Stimulated activated CD8-positive, alpha-beta memory T cell treated with anti-CD3 and anti-CD28 coated beads, Interleukin-2, amount 100 ng/mL, for 48 hours (primary cell): Measurements from ENCODE around the gene CPZ.
"Not testable (repeated sequence)": the region's sequence is repeated elsewhere in the genome, so short reads cannot be mapped to it uniquely, and the experiment has no call there.

Experiments used
- DNase-seq, 2 donors: peaks; one replicate each; pipeline ENCODE4 v3.0.0-alpha.2; 2020; ENCODE audit warnings: low read depth in 2 of 2

CPZ gene

DNA sequence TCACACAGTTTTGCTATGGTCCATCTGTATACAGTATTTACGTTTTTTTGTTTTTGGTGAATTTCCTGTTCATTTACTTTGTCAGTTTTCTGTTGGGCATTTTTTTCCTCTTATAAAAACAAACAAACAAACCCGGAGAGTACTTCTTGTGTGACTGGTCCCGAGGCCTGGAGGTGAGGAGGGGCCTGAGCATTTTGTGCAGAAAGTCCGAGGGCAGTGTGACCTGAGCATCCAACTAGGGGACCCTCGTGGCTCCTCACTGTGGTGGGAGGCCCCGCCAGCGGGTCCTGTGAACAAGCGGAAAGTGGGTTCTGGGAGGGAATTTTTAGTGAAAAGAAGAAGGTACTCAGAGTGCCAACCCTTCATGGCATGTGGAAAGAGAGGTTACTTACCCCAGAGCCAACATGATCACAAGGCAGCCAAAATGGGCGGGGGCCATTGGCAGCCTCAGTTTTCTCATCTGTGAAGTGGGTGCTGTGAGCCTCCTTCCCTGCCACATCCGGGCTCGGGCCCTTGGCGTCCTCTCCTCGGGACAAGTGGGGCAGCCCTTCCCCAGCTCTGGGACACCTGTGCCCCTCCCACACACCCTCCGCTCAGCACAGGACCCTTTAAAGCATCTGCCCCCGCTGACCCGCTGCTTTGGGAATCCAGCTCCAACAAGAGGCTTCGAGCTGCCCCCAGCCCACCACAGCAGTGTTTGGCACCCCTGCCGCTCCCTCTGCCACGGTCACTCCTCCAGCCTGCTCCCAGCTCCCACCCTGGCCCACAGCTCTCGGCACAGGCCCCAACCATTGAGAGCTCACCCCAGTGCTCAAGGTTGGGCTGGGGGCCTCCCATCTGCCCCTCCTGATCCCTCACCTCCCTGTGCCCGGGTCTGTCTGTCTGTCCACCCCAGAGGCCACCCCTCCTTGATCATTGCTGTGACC is 35.2 kb upstream of the CPZ start:
- DNase-seq: no peak

DNA sequence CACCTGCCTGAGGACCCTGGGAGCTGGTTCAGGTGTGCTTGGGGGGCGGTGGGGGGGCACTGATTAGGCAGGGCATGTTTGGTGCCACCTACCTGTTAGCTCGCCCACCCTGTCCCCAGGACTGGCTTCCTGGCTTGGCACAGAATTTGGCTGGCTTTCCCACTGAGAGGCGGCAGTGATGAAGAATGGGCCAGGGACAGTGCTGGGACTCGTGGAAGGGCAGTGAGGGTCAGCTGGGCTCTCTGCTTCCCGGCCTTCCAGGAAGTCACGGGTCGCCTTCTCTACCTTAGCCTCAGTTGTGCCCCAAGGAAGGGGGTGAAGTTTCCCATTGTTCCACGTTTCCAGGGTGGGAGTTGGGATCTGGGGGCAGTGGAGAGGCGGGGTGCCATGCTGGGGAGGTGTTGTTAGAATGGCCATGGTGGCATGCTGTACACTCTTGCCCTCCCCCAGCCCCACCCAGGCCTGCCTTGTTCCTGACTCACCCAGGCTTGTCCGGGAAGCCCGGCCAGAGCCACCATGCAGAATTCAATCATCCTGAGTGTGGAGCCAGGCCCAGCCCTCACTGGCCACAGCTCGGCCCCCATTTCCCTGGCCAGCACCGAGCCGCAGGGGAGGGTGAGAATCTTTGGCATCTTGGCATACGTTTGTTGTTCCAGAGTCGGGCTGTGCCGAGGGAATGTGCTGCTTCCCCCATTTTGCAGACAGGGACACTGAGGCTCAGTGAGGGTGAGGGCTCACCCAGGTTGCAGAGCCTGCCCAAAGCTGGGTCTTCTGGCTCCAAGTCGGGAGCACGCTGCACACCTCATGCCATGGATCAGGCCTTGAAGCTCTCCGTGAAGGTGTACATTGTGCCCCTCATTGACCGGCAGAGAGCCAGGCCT is 34.2 kb upstream of the CPZ start:
- no peak for DNase-seq

GRCh38 chr4:8559011-8559410 is 33.6 kb upstream of the CPZ start:
- DNase-seq: no peak

GRCh38 chr4:8559524-8560264 is 32.9 kb upstream of the CPZ start:
- no peak for DNase-seq

DNA sequence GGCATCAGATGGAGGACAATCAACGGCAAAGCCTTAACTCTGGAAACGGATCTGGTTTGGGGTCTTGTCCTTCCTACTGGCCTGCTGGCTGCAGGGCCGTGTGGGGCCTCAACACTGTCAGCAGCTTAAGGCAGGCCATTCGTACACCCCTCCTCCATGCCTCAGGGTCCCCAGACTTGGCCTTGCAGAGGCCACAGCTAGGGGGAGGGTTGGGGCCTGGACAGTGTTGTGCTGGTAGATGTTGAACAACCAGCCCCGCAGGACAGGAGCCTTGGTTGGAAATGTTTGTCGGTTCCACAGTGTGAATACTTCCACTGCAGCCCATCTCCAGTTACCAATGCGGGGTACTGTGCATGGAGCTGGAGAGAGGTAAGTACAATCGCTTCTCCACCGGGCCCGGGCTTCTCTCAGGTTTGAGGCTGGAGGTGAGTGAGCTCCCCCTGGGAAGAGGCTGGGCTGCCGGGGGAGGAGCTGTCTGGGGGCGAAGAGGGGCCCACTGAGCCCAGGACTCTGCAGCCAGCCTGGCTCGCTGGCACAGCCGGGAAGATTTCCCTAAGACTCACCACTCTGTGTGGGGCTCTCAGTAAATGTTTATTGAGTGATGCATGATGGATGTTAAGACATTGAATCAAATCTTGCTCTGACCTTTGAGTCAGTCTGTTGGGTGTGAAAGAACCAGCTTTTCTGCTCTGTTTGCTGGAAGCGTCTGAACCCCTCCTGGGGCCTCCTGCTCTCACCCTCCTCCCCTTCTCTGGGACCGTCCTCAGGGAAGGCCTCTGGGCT is 32.1 kb upstream of the CPZ start:
- DNase-seq: no peak

DNA sequence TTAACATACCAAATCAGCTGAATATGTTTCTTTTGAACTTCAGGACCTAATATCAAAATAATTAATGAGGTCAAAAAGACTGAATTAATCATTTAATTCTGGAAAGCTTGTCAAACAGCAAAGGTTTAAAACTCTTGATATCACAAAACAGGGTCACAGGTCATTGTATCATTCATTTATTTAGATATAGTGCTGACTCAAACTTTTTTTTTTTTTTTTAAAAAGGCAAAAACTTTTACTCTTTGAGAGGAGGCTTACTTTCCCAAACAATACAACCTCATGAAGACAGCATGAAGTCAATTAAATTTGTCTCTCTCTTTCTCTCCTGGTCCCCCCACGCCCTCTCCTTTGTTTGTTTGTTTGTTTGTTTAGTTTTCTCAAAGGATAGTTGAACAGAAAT is 28.0 kb upstream of the CPZ start:
- no peak for DNase-seq

- no peak for DNase-seq
Measured at GRCh38 chr4:8568068-8568668, 24.4 kb upstream of the CPZ start.

DNA sequence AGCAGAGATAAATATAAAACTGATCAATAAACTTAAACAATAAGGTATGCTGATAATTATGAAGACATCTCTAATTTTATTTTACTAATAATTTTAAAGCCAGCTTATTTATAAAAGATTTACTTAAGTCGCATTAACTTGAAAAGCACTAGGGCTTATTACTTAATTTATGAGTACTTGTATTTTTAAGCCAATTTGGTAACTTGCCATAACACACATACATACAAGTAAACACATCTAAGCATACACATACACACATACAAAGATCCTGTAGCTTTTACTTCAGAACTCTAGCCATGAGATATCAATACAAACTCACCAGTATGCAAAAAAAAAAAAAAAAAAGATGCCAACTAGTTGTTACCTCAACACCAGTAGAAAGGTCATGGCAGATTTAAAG is 22.4 kb upstream of the CPZ start:
- no peak for DNase-seq

DNA sequence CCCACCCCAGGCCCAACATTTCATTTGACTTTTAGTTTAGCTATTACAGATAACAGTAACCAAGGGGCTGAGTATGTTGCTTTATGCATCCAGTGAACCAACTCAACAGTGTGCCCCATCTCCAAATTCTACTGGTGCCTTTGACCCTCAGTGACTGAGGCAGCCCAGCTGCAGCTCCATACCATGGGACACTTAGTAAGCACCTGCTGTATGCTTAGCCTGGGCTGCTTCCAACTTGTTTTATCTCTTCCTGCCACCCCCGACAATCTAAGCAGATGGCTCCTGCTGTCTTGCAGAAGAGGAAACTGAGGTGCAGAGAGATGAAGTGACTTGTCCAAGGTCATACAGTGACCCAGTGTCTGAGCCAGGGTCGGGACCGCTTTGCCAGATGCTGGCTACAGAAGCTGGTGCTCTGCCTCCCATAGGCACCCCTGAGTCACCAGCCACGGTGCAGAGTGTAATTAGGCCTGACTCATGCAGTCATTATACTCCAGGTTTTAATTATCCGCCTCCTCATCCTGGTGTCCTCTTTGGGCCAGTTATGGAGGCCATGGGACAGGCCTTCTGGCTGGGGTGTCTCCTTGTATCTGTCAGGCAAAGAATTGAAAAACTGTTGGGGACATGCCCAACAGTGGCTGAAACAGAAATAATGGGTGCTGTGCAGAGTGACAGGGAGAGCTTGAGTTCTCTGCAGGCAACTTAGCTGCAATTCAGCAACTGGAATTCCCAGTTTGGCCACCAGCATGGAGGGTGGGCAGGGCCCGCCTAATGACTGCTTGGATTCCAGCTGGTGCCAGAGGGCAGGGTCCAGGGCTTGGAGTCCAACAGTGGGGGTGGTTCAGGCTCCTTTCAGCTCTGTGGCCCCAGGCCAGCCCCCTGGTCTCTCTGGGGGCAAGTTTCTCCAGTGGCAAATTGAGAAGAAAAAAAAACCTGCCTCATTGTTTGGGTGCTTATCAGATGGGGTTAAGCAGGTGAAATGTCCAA is 20.6 kb upstream of the CPZ start:
- DNase-seq: no peak

DNA sequence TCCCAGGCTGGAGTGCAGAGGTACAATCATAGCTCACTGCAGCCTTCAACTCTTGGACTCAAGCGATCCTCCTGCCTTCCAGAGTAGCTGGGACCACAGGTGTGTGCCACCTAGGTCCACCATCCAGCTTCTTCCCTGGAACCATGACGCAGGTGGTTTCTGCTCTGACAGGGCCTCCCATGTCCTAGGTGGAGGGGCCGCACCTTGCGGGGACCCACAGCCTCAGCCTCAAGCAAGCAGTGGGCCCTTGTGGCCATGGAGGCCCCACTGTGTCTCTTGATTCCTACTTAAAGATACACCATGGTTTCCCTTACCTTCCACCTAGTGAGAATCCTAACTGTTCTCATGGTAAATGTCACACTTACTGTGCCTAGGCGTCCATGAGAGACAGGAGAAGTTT is 19.3 kb upstream of the CPZ start:
- DNase-seq: no peak

DNA sequence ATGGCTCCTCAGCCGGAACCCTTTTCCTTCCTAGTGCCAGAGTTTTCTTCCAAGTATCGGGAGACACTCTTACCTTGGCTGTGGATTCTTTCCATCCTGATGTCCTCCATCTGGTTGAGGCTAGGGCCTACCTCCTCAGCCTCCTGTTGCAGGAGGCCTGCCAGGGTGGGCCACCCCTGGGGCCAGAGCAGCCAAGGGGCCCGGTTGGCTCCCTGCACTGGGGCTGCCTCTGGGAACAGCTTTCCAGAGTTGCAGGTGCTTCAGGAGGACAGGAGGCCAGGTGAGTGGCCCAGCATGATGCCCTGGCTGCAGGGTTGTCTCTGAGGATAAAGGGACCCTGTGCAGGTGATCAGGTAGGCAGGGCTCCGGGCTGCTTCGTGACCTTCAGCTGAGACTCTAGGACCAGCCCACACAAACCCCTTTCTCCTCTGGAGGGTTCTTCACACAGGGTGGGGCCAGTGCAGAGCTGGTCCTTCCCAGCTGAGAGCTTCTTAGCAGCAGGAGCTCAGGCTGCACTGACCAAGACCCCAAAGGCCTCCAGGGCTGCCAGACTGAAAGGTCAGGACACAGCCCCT is 17.7 kb upstream of the CPZ start:
- DNase-seq: no peak

DNA sequence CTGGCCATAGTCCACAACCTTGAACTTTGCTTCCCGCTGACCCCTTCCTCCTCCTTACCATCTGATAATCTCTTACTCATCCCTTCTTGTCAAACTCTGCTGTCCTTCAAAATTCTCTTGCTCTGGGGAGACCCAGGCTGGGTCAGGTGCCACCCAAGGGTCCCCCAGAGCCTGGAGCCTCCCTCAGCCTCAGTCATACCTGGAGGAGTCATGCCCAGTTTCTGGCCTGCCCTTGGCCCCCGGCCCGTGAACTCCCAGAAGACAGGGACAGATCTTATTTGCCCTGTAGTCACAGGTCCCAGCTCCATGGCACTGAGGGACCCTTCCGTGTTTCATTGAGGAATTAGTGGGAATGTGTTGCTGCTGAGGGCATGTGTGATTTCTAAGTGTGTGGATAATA is 17.1 kb upstream of the CPZ start:
- no peak for DNase-seq

- not testable (repeated sequence) for DNase-seq
Measured at GRCh38 chr4:8576591-8576990, 16.0 kb upstream of the CPZ start.

DNA sequence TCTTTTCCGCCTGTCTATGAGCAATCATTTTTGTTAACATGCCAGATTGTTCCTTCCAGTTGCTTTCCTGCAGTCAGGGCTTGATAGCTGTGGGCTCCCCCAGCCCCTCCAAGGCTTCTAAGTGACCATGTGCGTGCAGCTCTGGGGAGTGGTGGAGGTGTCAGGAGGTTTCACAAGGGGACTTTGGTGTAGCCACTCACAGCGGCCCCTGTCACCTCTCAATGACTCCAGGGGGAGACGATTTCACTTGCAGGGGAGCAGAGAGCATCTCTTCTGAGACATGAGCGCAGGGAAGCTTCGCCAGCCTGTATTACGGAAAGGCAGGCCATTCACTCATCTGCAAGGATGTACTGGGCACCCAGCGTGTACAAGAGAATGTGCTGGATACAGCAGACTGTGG is 15.5 kb upstream of the CPZ start:
- no peak for DNase-seq

DNA sequence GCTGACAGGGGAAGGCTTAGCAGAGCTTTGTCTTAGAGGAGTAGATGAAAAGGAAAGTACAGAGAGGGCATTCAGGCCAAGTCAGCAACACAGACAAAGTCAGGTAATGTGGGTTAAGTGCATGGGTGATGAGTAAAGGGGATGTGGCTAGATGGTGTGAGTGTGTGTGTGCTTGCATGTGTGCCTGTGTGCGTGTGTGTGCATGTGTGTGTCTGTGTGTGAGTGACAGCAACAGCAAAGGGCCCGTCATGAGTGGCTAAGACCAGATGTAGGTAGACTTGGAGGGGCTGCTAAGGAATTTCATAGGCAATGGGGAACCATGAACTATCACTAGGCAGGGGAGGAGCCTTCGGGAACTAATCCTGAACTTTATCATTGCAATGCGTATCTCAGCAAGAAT is 14.6 kb upstream of the CPZ start:
- DNase-seq: no peak

DNA sequence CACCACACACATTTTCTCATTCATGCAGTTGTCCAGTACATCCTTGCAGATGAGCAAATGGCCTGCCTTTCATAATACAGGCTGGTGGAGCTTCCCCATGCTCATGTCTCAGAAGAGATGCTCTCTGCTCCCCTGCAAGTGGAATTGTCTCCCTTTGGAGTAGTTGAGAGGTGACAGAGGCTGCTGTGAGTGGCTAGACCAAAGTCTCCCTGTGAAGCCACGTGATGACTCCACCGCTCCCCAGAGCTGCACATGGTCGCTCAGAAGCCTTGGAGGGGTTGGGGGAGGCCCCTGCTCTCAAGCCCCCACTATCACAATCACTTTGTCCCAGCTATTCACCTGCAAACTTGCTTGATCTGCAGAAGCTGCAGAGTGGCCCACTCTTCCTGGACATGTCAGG is 13.8 kb upstream of the CPZ start:
- no peak for DNase-seq

DNA sequence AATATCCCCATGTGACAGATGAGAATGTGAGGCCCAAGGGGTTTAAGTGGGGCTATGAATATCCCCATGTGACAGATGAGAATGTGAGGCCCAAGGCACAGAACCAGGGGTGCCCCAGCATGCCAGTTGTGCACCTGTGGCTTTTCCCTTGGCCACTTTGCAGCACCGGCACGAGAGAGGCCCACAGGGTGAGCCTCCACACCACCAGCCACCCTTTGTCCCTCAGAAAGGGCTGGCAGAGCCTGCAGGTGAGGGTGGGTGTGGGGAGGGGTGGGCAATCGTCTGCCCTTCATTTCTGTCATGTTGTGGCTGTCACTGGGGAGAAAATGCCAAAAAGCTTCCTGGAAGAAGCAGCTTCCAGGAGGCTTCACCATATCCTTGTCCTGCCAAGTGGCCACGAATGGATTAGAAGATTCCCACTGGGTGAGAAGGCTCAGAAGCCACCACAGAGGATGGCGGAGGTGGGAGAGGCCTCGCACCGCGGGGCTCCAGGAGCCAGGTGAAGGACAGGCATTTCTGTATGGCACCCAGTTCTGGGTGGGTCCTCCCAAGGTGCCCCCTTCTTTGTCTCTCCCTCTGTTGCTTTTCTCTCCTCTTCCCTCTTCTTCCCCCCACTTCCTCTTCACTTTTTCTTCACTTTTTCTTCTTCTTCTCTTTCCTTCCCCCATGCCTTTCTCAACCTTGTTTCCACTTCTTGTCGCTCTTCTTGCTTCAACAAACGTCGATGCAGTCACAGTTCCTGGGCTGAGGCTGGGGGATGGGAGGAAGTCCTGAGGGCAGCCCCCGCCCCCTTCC is 12.8 kb upstream of the CPZ start:
- no peak for DNase-seq

DNA sequence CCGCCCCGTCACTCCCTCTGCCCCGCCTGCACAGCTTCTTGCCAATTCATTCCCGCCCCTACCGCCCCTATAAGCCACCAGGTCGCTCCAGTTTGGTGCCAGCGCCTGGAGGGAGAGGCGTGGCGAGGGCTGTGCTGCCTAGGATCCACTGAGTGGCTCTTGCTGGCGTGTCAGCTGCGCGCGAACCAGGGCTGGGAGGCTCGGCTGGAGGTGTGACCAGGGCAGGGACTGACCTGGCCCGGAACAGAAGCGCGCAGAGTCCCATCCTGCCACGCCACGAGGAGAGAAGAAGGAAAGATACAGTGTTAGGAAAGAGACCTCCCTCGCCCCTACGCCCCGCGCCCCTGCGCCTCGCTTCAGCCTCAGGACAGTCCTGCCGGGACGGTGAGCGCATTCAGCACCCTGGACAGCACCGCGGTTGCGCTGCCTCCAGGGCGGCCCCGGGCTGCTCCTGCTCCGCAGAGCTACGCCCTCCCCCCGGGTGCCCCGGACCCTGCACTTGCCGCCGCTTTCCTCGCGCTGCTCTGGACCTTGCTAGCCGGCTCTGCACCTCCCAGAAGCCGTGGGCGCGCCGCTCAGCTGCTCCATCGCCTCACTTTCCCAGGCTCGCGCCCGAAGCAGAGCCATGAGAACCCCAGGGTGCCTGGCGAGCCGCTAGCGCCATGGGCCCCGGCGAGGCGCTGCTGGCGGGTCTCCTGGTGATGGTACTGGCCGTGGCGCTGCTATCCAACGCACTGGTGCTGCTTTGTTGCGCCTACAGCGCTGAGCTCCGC is 12.1 kb upstream of the CPZ start, which contains the start of gene GPR78:
Gene GPR78 (plus strand): TSS at position 72 of the 773 bp plus-strand sequence. CDS start 591 bp downstream, at position 663.
- DNase-seq: peak; percentile 14 to 33
